PC-3 (cell line): Measurements from ENCODE around the gene RTP5.

Experiments
- EZH2 ChIP-seq: fragments of 300-600 bp; sonication (generic); IDR thresholded peaks from one replicate; pipeline ENCODE4 v1.6.1; 2017; ENCODE audit warnings: antibody characterized with exemption, mild to moderate bottlenecking, low read length; ENCODE audit not compliant: unreplicated experiment
- EZH2phosphoT487 ChIP-seq: fragments of 300-600 bp; sonication (generic); IDR thresholded peaks from 2 replicates; pipeline ENCODE4 v1.6.1; 2018; ENCODE audit warnings: mild to moderate bottlenecking, antibody characterized with exemption, low read length, borderline replicate concordance
- TF ChIP-seq, protein P1 (sequence below): fragments of 300-600 bp; sonication (generic); conservative IDR thresholded peaks from 2 replicates; pipeline ENCODE4 v1.5.1; 2017; ENCODE audit warnings: antibody characterized with exemption, low read depth, mild to moderate bottlenecking, low read length

DNA sequence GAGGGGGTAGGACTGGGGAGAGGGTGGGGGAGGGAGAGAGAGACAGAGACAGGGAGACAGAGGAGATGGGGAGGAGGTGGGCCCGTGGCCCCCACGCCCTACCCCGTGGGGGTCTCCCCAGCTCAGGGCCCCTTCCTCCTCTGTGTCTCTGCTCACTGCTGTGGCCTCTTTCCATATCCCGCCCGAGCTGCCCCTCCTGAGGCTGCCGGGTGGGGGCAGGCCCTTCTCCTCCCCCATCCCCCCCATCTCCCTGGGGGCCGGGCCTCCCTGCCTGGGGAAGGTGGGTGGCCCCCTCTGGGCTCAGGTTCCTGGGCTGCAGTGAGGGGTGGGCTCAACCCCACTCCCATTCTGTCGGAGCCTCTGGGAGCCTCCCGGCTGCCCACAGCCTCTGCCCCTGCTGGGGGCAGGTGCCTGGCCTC is 10.5 kb upstream of the RTP5 start:
- TF ChIP-seq, protein P1, sequence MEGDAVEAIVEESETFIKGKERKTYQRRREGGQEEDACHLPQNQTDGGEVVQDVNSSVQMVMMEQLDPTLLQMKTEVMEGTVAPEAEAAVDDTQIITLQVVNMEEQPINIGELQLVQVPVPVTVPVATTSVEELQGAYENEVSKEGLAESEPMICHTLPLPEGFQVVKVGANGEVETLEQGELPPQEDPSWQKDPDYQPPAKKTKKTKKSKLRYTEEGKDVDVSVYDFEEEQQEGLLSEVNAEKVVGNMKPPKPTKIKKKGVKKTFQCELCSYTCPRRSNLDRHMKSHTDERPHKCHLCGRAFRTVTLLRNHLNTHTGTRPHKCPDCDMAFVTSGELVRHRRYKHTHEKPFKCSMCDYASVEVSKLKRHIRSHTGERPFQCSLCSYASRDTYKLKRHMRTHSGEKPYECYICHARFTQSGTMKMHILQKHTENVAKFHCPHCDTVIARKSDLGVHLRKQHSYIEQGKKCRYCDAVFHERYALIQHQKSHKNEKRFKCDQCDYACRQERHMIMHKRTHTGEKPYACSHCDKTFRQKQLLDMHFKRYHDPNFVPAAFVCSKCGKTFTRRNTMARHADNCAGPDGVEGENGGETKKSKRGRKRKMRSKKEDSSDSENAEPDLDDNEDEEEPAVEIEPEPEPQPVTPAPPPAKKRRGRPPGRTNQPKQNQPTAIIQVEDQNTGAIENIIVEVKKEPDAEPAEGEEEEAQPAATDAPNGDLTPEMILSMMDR: no peak
- TF ChIP-seq EZH2 (no peak), EZH2phosphoT487 (no peak)
